Stimulated activated naive CD8-positive, alpha-beta T cell treated with anti-CD3 and anti-CD28 coated beads, Interleukin-15, Interleukin-2, amounts not matched to agents 100 ng/mL and 50 ng/mL, for 24 hours (primary cell): ENCODE data around the gene AMH.

Experiments used
- H3K27ac Mint-ChIP-seq: one replicate; pipeline ENCODE4 v1.8.0; 2021; ENCODE audit warnings: mild to moderate bottlenecking, mixed read lengths
- H3K27me3 Mint-ChIP-seq: one replicate; pipeline ENCODE4 v1.8.0; 2021; ENCODE audit warnings: mixed read lengths
- H3K36me3 Mint-ChIP-seq: one replicate; pipeline ENCODE4 v1.8.0; 2021; ENCODE audit warnings: low read depth, mixed read lengths
- H3K4me1 Mint-ChIP-seq: one replicate; pipeline ENCODE4 v1.8.0; 2021; ENCODE audit warnings: low read depth, mixed read lengths
- H3K4me3 Mint-ChIP-seq: one replicate; pipeline ENCODE4 v1.8.0; 2021; ENCODE audit warnings: mild to moderate bottlenecking, mixed read lengths
- H3K9me3 Mint-ChIP-seq: one replicate; pipeline ENCODE4 v1.8.0; 2021; ENCODE audit warnings: mixed read lengths

The AMH gene

GRCh38 chr19:2237051-2237868, 11.9 kb upstream of the AMH start:
- H3K4me1 Mint-ChIP-seq: peaks cover 72% of the 10 kb centered on the region
- H3K9me3 Mint-ChIP-seq: no peaks in the 10 kb centered on the region
- peaks cover 4% of the 10 kb centered on the region for H3K27me3 Mint-ChIP-seq
- peaks cover 56% of the 10 kb centered on the region for H3K36me3 Mint-ChIP-seq
- peak overlapping the region; percentile 99 for H3K27ac Mint-ChIP-seq
- peak overlapping the region; percentile 98 for H3K4me3 Mint-ChIP-seq

- Mint-ChIP-seq H3K9me3 (no peaks in the 10 kb centered on the region), H3K27ac (peak overlapping the region; percentile 99), H3K27me3 (peaks cover 4% of the 10 kb centered on the region), H3K36me3 (peaks cover 62% of the 10 kb centered on the region), H3K4me1 (peaks cover 78% of the 10 kb centered on the region), H3K4me3 (peak overlapping the region; percentile 98)
Observed at GRCh38 chr19:2237869-2238153, 11.3 kb upstream of the AMH start.

GRCh38 chr19:2239173-2239572, 9.9 kb upstream of the AMH start:
- peaks cover 64% of the 10 kb centered on the region for H3K36me3 Mint-ChIP-seq
- peak overlapping the region; percentile 91 for H3K27ac Mint-ChIP-seq
- H3K4me3 Mint-ChIP-seq: peak overlapping the region; percentile 98
- no peaks in the 10 kb centered on the region for H3K9me3 Mint-ChIP-seq
- peaks cover 71% of the 10 kb centered on the region for H3K4me1 Mint-ChIP-seq
- peaks cover 4% of the 10 kb centered on the region for H3K27me3 Mint-ChIP-seq

GRCh38 chr19:2239771-2240770, 9.1 kb upstream of the AMH start:
- peaks cover 4% of the 10 kb centered on the region for H3K27me3 Mint-ChIP-seq
- H3K9me3 Mint-ChIP-seq: no peaks in the 10 kb centered on the region
- H3K36me3 Mint-ChIP-seq: peaks cover 67% of the 10 kb centered on the region
- peak overlapping the region; percentile 91 for H3K27ac Mint-ChIP-seq
- H3K4me1 Mint-ChIP-seq: peaks cover 62% of the 10 kb centered on the region
- peak overlapping the region; percentile 98 for H3K4me3 Mint-ChIP-seq

- peaks cover 59% of the 10 kb centered on the region for H3K4me1 Mint-ChIP-seq
- H3K9me3 Mint-ChIP-seq: no peaks in the 10 kb centered on the region
- peak overlapping the region; percentile 98 for H3K4me3 Mint-ChIP-seq
- peaks cover 4% of the 10 kb centered on the region for H3K27me3 Mint-ChIP-seq
- peaks cover 70% of the 10 kb centered on the region for H3K36me3 Mint-ChIP-seq
- H3K27ac Mint-ChIP-seq: peak overlapping the region; percentile 68
Observed at GRCh38 chr19:2240881-2241760, 8.0 kb upstream of the AMH start.

GRCh38 chr19:2242092-2242537, 7.0 kb upstream of the AMH start:
- Mint-ChIP-seq H3K27ac (no peak overlapping the region), H3K4me3 (peak overlapping the region; percentile 98), H3K36me3 (peaks cover 63% of the 10 kb centered on the region)

GRCh38 chr19:2242816-2243215, 6.3 kb upstream of the AMH start:
- Mint-ChIP-seq H3K4me3 (no peak overlapping the region), H3K36me3 (peaks cover 57% of the 10 kb centered on the region), H3K27ac (no peak overlapping the region), H3K27me3 (no peaks in the 10 kb centered on the region), H3K9me3 (no peaks in the 10 kb centered on the region), H3K4me1 (peaks cover 47% of the 10 kb centered on the region)

More at GRCh38 chr19:2242092-2242537, 7.0 kb upstream of the AMH start:
- Mint-ChIP-seq H3K9me3 (no peaks in the 10 kb centered on the region), H3K27me3 (no peaks in the 10 kb centered on the region), H3K4me1 (peaks cover 53% of the 10 kb centered on the region)

- no peaks in the 10 kb centered on the region for H3K27me3 Mint-ChIP-seq
- H3K4me3 Mint-ChIP-seq: no peak overlapping the region
- H3K27ac Mint-ChIP-seq: no peak overlapping the region
- peaks cover 41% of the 10 kb centered on the region for H3K4me1 Mint-ChIP-seq
- H3K9me3 Mint-ChIP-seq: no peaks in the 10 kb centered on the region
- H3K36me3 Mint-ChIP-seq: peaks cover 50% of the 10 kb centered on the region
Observed at GRCh38 chr19:2243274-2244124, 5.6 kb upstream of the AMH start.

GRCh38 chr19:2244125-2244411, 5.1 kb upstream of the AMH start:
- Mint-ChIP-seq H3K4me1 (peaks cover 35% of the 10 kb centered on the region), H3K27ac (no peak overlapping the region), H3K27me3 (no peaks in the 10 kb centered on the region), H3K36me3 (peaks cover 46% of the 10 kb centered on the region), H3K4me3 (no peak overlapping the region), H3K9me3 (no peaks in the 10 kb centered on the region)

GRCh38 chr19:2244486-2244885, 4.6 kb upstream of the AMH start:
- Mint-ChIP-seq H3K27me3 (no peaks in the 10 kb centered on the region), H3K4me3 (no peak overlapping the region), H3K4me1 (peaks cover 31% of the 10 kb centered on the region), H3K36me3 (peaks cover 43% of the 10 kb centered on the region), H3K27ac (no peak overlapping the region), H3K9me3 (no peaks in the 10 kb centered on the region)

GRCh38 chr19:2245273-2245672, 3.9 kb upstream of the AMH start:
- Mint-ChIP-seq H3K9me3 (no peaks in the 10 kb centered on the region), H3K27ac (no peak overlapping the region), H3K27me3 (no peaks in the 10 kb centered on the region), H3K4me1 (peaks cover 24% of the 10 kb centered on the region), H3K4me3 (no peak overlapping the region), H3K36me3 (peaks cover 36% of the 10 kb centered on the region)

- H3K4me3 Mint-ChIP-seq: no peak overlapping the region
- no peaks in the 10 kb centered on the region for H3K27me3 Mint-ChIP-seq
- peaks cover 28% of the 10 kb centered on the region for H3K36me3 Mint-ChIP-seq
- H3K4me1 Mint-ChIP-seq: peaks cover 15% of the 10 kb centered on the region
- no peak overlapping the region for H3K27ac Mint-ChIP-seq
- H3K9me3 Mint-ChIP-seq: no peaks in the 10 kb centered on the region
Observed at GRCh38 chr19:2246014-2246620, 3.0 kb upstream of the AMH start.

GRCh38 chr19:2246801-2247361, 2.2 kb upstream of the AMH start:
- Mint-ChIP-seq H3K4me3 (no peak overlapping the region), H3K27me3 (no peaks in the 10 kb centered on the region), H3K4me1 (peaks cover 8% of the 10 kb centered on the region), H3K9me3 (no peaks in the 10 kb centered on the region), H3K27ac (no peak overlapping the region), H3K36me3 (peaks cover 25% of the 10 kb centered on the region)
